Sigmoid colon (tissue), 7 donors: ENCODE measurements around the gene FGF21. TPM values are rescaled to one million over a fixed set of nuclear protein-coding genes. Genes with fewer than 3 reads are reported as not detected.
"Not testable (repeated sequence)": the region's sequence is repeated elsewhere in the genome, so short reads cannot be mapped to it uniquely, and the experiment has no call there.

Source experiments
- DNase-seq: peaks from one replicate; pipeline ENCODE4 v3.0.0-alpha.2; 2019
- H3K27ac ChIP-seq, 4 donors: fragments of 200-600 bp; sonication (generic); one replicate each; pipeline ENCODE4 v1.5.1; 2016 to 2019; ENCODE audit warnings: mild to moderate bottlenecking in 1 of 4
- H3K27me3 ChIP-seq, 3 donors: fragments of 200-600 bp; sonication (generic); one replicate each; pipeline ENCODE4 v1.5.1; 2019; ENCODE audit warnings: mild to moderate bottlenecking in 1 of 3
- H3K36me3 ChIP-seq, 4 donors: fragments of 200-600 bp; sonication (generic); one replicate each; pipeline ENCODE4 v1.5.1; 2016 to 2019
- H3K4me1 ChIP-seq, 4 donors: fragments of 200-600 bp; sonication (generic); one replicate each; pipeline ENCODE4 v1.5.1; 2017 to 2019
- H3K4me3 ChIP-seq, 4 donors: fragments of 200-600 bp; sonication (generic); one replicate each; pipeline ENCODE4 v1.5.1; 2017 to 2019; ENCODE audit warnings: mild to moderate bottlenecking in 2 of 4, moderate library complexity in 1 of 4
- H3K9me3 ChIP-seq, 4 donors: fragments of 200-600 bp in 3 of 4; sonication (generic) in 3 of 4; one replicate each; pipeline versions ENCODE4 v1.5.1 to v1.6.1; 2013 to 2019
- EP300 ChIP-seq, 4 donors: sonication (generic); formaldehyde crosslinking; IDR thresholded peaks; one replicate each; pipeline ENCODE4 v1.6.1; 2017; ENCODE audit warnings: antibody characterized with exemption in 4 of 4
- POLR2A ChIP-seq, 2 donors: fragments of 450-650 bp; IDR thresholded peaks; one replicate each; pipeline ENCODE4 v1.6.1; 2016; ENCODE audit warnings: antibody characterized with exemption in 2 of 2, mild to moderate bottlenecking in 2 of 2, moderate library complexity in 2 of 2
- POLR2AphosphoS5 ChIP-seq, 4 donors: sonication (generic); formaldehyde crosslinking; IDR thresholded peaks; one replicate each; pipeline ENCODE4 v1.6.1; 2017; ENCODE audit warnings: antibody characterized with exemption in 4 of 4
- WGBS, 2 donors: extraction: QIAGEN DNeasy Blood & Tissue Kit; methylation state at CpG; one replicate each; pipeline ENCODE4 v1.1.7; 2013; 5-methylcytosine and 5-hydroxymethylcytosine counted together
- intact Hi-C: fragments of 100-400 bp; cut with DNase I; formaldehyde crosslinking; loops from one replicate; pipeline ENCODE4 v1.15.1; 2023
- polyA plus RNA-seq, 3 donors: library from polyadenylated mRNA; stranded (reverse); fragments of 200-250 nt; gene quantifications; one replicate each; pipeline ENCODE4 v1.2.3, GENCODE V29; 2013
- total RNA-seq, 4 donors: library from RNA; depleted of rRNA; stranded (reverse); fragments of >200 nt; gene quantifications; one replicate each; pipeline ENCODE4 v1.1.0, GENCODE V29; 2016
- TF ChIP-seq, protein P1 (sequence below), 4 experiments: fragments of 450-650 bp in 3 of 4; fragments of 200-600 bp in 1 of 4; IDR thresholded peaks; one replicate each; pipeline ENCODE4 v1.5.1; 2016 to 2019; ENCODE audit warnings: antibody characterized with exemption in 4 of 4, mild to moderate bottlenecking in 3 of 4, moderate library complexity in 2 of 4
- donor health status: healthy with polysubstance abuse.
- donor health status: Bipolar disorder and iron deficiency.
- donor health status: healthy.

FGF21 gene
- total and polyA plus RNA-seq, 7 donors = not detected

DNA sequence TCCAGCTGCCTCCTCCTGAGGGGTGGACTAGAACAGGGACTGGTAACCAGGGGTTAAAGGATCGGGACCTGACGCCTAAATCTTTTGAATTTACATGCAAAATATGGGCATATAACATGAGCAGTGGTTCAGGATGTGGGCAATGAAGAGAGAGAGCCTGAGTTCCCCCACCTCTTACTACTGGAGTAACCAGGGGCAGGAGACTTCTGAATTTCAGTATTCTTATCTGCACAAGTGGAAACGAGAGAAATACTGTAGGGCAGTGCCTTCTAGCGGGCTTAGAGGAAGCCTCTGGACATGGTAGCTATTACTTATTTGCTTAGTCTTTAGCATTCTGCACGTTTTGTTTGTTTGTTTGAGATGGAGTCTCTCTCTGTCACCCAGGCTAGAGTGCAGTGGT, 29.2 kb downstream of the FGF21 start:
- TF ChIP-seq EP300 (IDR thresholded peaks at IDR 0.05) (no peak), POLR2A (IDR thresholded peaks at IDR 0.05) (no peak)
- no peaks in the 10 kb centered on the region for H3K36me3 ChIP-seq
- no peak for DNase-seq
- H3K4me1 ChIP-seq = peaks cover 0 to 14% (median 6%) of the 10 kb centered on the region in 4 donors
- 25 to 65% methylated on average over 5 of the region's 5 CpGs for WGBS, 2 donors
- intact Hi-C loops = no loop called here
- no peak overlapping the region for H3K4me3 ChIP-seq
- no peaks in the 10 kb centered on the region for H3K27me3 ChIP-seq
- no peaks in the 10 kb centered on the region for H3K9me3 ChIP-seq
- H3K27ac ChIP-seq = no peak overlapping the region

DNA sequence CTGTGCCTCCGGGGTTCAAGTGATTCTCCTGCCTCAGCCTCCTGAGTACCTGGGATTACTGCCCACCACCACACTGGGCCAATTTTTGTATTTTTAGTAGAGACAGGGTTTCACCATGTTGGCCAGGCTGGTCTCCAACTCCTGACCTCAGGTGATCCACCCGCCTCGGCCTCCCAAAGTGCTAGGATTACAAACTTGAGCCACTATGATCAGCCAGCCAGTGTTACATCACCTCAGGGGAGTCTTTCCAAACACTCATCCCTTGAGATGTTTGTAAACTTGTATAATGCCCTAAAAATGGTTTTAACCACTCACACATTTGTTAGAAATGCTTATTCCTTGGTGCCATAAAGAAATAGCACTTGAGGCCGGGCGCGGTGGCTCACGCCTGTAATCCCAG, 31.1 kb downstream of the FGF21 start:
- H3K4me3 ChIP-seq, H3K9me3 ChIP-seq, H3K27me3 ChIP-seq, DNase-seq, intact Hi-C loops, H3K36me3 ChIP-seq, H3K4me1 ChIP-seq, H3K27ac ChIP-seq: not testable (repeated sequence)
- WGBS, 2 donors = 75 to 93% methylated on average over 7 of the region's 7 CpGs

DNA sequence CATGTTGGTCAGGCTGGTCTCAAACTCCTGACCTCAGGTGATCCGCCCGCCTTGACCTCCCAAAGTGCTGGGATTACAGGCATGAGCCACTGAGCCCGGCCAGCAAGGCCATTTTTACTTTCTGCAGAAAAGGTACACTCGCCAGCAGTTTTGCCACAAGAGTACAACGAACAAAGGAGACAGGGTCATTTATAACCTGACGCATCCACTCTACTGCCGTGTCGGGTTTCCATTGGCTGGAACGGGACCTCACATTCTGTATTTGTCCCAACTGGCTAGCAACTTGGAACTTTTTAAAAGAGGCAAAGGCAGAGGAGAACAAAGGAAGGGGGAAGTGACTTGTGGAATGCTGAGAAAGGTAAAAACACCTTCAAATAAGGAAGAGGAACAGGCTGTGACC, 32.0 kb downstream of the FGF21 start:
- H3K4me3 ChIP-seq, H3K36me3 ChIP-seq, H3K27me3 ChIP-seq, intact Hi-C loops, H3K4me1 ChIP-seq, H3K27ac ChIP-seq, DNase-seq, H3K9me3 ChIP-seq: not testable (repeated sequence)
- WGBS, 2 donors = 73 to 90% methylated on average over 9 of the region's 9 CpGs

DNA sequence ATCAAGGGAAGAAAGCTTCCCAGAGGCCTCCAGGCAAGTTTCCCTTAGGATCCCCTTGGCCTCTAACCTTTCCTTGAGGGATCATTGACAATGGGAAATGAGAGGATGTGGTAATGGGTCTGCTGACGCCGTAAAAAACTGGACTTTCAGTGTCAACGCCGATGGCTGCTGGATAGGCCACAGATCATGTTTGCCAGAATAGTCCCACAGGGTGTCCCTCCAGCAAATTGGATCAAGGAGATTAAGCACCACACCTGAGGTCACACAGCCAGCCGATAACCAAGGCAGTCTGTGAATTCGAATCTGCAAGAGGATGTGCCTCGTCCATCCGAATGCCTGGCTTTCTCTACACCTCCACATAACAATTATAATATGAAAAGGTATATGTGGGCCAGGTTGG, 37.9 kb downstream of the FGF21 start:
- intact Hi-C loops = no loop called here
- TF ChIP-seq EP300 (IDR thresholded peaks at IDR 0.05) = no peak

DNA sequence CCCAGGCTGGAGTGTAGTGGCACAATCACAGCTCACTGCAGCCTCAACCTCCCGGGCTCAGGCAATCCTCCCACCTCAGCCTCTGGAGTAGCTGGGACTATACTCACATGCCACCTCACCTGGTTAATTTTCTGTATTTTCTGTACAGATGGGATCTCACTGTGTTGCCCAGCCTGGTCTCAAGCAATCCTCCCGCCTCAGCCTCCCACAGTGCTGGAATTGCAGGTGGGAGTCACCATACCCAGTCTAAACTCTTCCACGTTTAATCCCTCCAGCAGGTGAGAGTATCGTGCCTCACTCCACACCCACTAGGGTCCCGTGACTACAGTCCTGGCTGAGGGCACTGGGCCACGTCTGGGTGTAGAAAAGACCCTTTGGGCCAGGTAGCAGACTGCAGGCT, 39.0 kb downstream of the FGF21 start:
- intact Hi-C loops = loop anchor here (2.0 kb wide), 1 partner anchor 17 kb away; the partner anchor contains the start of gene BCAT2
- Histone ChIP-seq H3K27ac (peak overlapping the region; percentile 86 to 90 (median 87)), H3K4me3 (no peak overlapping the region), H3K9me3 (no peaks in the 10 kb centered on the region), H3K27me3 (no peaks in the 10 kb centered on the region), H3K4me1 (peaks cover 0 to 21% (median 20%) of the 10 kb centered on the region in 4 donors), H3K36me3 (peaks cover 0 to 6% (median 0%) of the 10 kb centered on the region in 4 donors)
- DNase-seq = no peak
- TF ChIP-seq POLR2AphosphoS5 (IDR thresholded peaks at IDR 0.05) (no peak), EP300 (IDR thresholded peaks at IDR 0.05) (no peak), POLR2A (IDR thresholded peaks at IDR 0.05) (no peak)
- TF ChIP-seq, protein P1, sequence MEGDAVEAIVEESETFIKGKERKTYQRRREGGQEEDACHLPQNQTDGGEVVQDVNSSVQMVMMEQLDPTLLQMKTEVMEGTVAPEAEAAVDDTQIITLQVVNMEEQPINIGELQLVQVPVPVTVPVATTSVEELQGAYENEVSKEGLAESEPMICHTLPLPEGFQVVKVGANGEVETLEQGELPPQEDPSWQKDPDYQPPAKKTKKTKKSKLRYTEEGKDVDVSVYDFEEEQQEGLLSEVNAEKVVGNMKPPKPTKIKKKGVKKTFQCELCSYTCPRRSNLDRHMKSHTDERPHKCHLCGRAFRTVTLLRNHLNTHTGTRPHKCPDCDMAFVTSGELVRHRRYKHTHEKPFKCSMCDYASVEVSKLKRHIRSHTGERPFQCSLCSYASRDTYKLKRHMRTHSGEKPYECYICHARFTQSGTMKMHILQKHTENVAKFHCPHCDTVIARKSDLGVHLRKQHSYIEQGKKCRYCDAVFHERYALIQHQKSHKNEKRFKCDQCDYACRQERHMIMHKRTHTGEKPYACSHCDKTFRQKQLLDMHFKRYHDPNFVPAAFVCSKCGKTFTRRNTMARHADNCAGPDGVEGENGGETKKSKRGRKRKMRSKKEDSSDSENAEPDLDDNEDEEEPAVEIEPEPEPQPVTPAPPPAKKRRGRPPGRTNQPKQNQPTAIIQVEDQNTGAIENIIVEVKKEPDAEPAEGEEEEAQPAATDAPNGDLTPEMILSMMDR (IDR thresholded peaks at IDR 0.05) = no peak
- 82 to 87% methylated on average over 6 of the region's 6 CpGs for WGBS, 2 donors

More for the DNA sequence above, 37.9 kb downstream of the FGF21 start:
- Histone ChIP-seq H3K27me3 (no peaks in the 10 kb centered on the region), H3K4me1 (peaks cover 0 to 21% (median 20%) of the 10 kb centered on the region in 4 donors), H3K36me3 (no peaks in the 10 kb centered on the region), H3K9me3 (no peaks in the 10 kb centered on the region), H3K27ac (no peak overlapping the region), H3K4me3 (no peak overlapping the region)
- WGBS, 2 donors = 76 to 86% methylated on average over 8 of the region's 8 CpGs
- DNase-seq = no peak

DNA sequence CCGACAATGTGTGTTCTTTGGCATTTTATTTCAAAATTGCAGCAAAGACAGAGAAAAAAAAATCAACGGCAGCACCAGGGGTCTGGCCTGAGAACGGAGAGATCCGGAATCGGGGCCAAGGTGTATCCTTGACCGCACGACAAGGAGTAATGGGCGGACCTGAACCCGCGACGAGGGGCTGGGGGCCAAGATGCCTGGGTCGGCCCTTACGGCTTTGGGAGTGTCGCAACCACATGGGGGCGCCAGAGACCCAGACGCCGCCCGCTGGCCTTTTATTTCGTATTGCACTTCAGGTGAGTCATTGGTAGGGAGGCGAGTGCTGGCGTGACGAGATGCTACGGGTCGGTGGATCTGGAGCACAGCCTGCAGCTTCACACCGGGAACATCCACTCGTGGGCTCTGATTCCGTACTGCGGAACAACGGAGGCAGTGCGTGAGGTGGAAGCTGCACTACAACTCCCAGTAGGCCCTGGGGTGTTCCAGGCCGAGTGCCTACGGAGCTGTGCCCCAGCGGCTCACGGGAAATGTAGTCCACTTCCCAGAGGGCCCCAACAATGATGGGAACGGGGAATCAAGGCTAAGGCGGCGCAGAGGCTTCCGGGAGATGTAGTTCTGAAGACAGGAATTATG, 39.8 kb downstream of the FGF21 start:
- no peaks in the 10 kb centered on the region for H3K9me3 ChIP-seq
- H3K36me3 ChIP-seq = peaks cover 0 to 14% (median 0%) of the 10 kb centered on the region in 4 donors
- peak; percentile 97 for DNase-seq
- intact Hi-C loops = loop anchor here (1.0 to 5.0 kb wide), 3 partner anchors 16 to 167 kb away; partner anchors contain the start of genes BCAT2 and HSD17B14
- WGBS, 2 donors = 2 to 3% methylated on average over 38 of the region's 38 CpGs
- peak overlapping the region; percentile 8 to 55 (median 47) for H3K4me3 ChIP-seq
- H3K27me3 ChIP-seq = no peaks in the 10 kb centered on the region
- peak overlapping the region; percentile 86 to 90 (median 87) for H3K27ac ChIP-seq
- peak in 1 of 4 donors; percentile 30 for TF ChIP-seq EP300 (IDR thresholded peaks at IDR 0.05)
- TF ChIP-seq POLR2AphosphoS5 (IDR thresholded peaks at IDR 0.05) = peak in 3 of 4 donors; percentile 58 to 64 (median 63)
- TF ChIP-seq, protein P1 (IDR thresholded peaks at IDR 0.05) = peak; percentile 95 to 97 (median 96)
- TF ChIP-seq POLR2A (IDR thresholded peaks at IDR 0.05) = no peak
- H3K4me1 ChIP-seq = peaks cover 0 to 21% (median 20%) of the 10 kb centered on the region in 4 donors
